Peyer's patch (tissue), 4 donors: ENCODE results near the gene ETV5. TPM values are rescaled to one million over a fixed set of nuclear protein-coding genes. Genes with fewer than 3 reads are reported as not detected.

Experiments
- DNase-seq, 3 donors: peaks; one replicate each; pipeline ENCODE4 v3.0.0-alpha.2; 2017 to 2019
- H3K27ac ChIP-seq, 4 donors: fragments of 200-600 bp; sonication (generic); one replicate each; pipeline ENCODE4 v1.5.1; 2016 to 2019
- H3K27me3 ChIP-seq, 2 donors: fragments of 200-600 bp; sonication (generic); one replicate each; pipeline ENCODE4 v1.5.1; 2019
- H3K36me3 ChIP-seq, 3 donors: fragments of 200-600 bp; sonication (generic); one replicate each; pipeline ENCODE4 v1.5.1; 2016 to 2019
- H3K4me1 ChIP-seq, 4 donors: fragments of 200-600 bp; sonication (generic); one replicate each; pipeline ENCODE4 v1.5.1; 2016 to 2019
- H3K4me3 ChIP-seq, 4 donors: fragments of 200-600 bp; sonication (generic); 1 replicate in 3 of 4; 2 replicates in 1 of 4; pipeline ENCODE4 v1.5.1; 2016 to 2019; ENCODE audit warnings: mild to moderate bottlenecking in 1 of 4
- H3K9me3 ChIP-seq, 4 donors: fragments of 200-600 bp; sonication (generic); one replicate each; pipeline ENCODE4 v1.5.1; 2016 to 2019; ENCODE audit warnings: mild to moderate bottlenecking in 1 of 4
- CTCF ChIP-seq, 6 experiments: fragments of 450-650 bp in 4 of 6; fragments of 200-600 bp in 2 of 6; sonication (generic) in 1 of 6; IDR thresholded peaks; one replicate each; pipeline ENCODE4 v1.5.1; 2017 to 2019; ENCODE audit warnings: antibody characterized with exemption in 6 of 6, mild to moderate bottlenecking in 3 of 6, moderate library complexity in 1 of 6
- POLR2A ChIP-seq, 2 donors: fragments of 450-650 bp; IDR thresholded peaks; one replicate each; pipeline ENCODE4 v1.5.1; 2017; ENCODE audit warnings: antibody characterized with exemption in 2 of 2, mild to moderate bottlenecking in 2 of 2, moderate library complexity in 2 of 2
- total RNA-seq, 4 donors: library from RNA; depleted of rRNA; stranded (reverse); fragments of >200 nt; gene quantifications; one replicate each; pipeline ENCODE4 v1.1.0, GENCODE V29; 2016

ETV5 gene
- total RNA-seq, 4 donors from 2014 or later = 4.1 to 5.3 (median 4.8) TPM

GRCh38 chr3:186107215-186108105, 1.4 kb downstream of the ETV5 start:
- Histone ChIP-seq H3K36me3 (no peaks in the 10 kb centered on the region), H3K9me3 (no peaks in the 10 kb centered on the region), H3K4me1 (peaks cover 0 to 20% (median 14%) of the 10 kb centered on the region in 4 donors), H3K4me3 (peak overlapping the region; percentile 48 to 70 (median 64)), H3K27me3 (no peaks in the 10 kb centered on the region), H3K27ac (peak overlapping the region in 1 of 4 donors; percentile 70)
- TF ChIP-seq POLR2A (IDR thresholded peaks at IDR 0.05) = no peak
- TF ChIP-seq CTCF (IDR thresholded peaks at IDR 0.05) = no peak
- peak; percentile 63 to 77 (median 67) for DNase-seq

GRCh38 chr3:186105543-186105942, 3.3 kb downstream of the ETV5 start:
- Histone ChIP-seq H3K4me3 (no peak overlapping the region), H3K27me3 (no peaks in the 10 kb centered on the region), H3K36me3 (no peaks in the 10 kb centered on the region), H3K4me1 (peaks cover 0 to 20% (median 12%) of the 10 kb centered on the region in 4 donors), H3K27ac (no peak overlapping the region), H3K9me3 (no peaks in the 10 kb centered on the region)
- TF ChIP-seq CTCF (IDR thresholded peaks at IDR 0.05) = no peak
- no peak for TF ChIP-seq POLR2A (IDR thresholded peaks at IDR 0.05)
- no peak for DNase-seq

GRCh38 chr3:186102687-186103086, 6.2 kb downstream of the ETV5 start:
- H3K27me3 ChIP-seq = no peaks in the 10 kb centered on the region
- H3K9me3 ChIP-seq = no peaks in the 10 kb centered on the region
- H3K4me1 ChIP-seq = peaks cover 0 to 13% (median 2%) of the 10 kb centered on the region in 4 donors
- no peaks in the 10 kb centered on the region for H3K36me3 ChIP-seq
- no peak overlapping the region for H3K4me3 ChIP-seq
- H3K27ac ChIP-seq = no peak overlapping the region
- no peak for DNase-seq
- TF ChIP-seq POLR2A (IDR thresholded peaks at IDR 0.05) (no peak), CTCF (IDR thresholded peaks at IDR 0.05) (no peak)

GRCh38 chr3:186100398-186100797, 8.5 kb downstream of the ETV5 start:
- Histone ChIP-seq H3K36me3 (no peaks in the 10 kb centered on the region), H3K27ac (no peak overlapping the region), H3K9me3 (no peaks in the 10 kb centered on the region), H3K4me1 (peaks cover 0 to 26% (median 2%) of the 10 kb centered on the region in 4 donors), H3K27me3 (no peaks in the 10 kb centered on the region), H3K4me3 (no peak overlapping the region)
- TF ChIP-seq POLR2A (IDR thresholded peaks at IDR 0.05) (no peak), CTCF (IDR thresholded peaks at IDR 0.05) (no peak)
- DNase-seq = no peak

GRCh38 chr3:186099178-186099577, 9.7 kb downstream of the ETV5 start:
- Histone ChIP-seq H3K36me3 (no peaks in the 10 kb centered on the region), H3K4me1 (peaks cover 0 to 26% (median 2%) of the 10 kb centered on the region in 4 donors), H3K27ac (no peak overlapping the region), H3K27me3 (no peaks in the 10 kb centered on the region), H3K4me3 (no peak overlapping the region), H3K9me3 (no peaks in the 10 kb centered on the region)
- no peak for TF ChIP-seq CTCF (IDR thresholded peaks at IDR 0.05)
- TF ChIP-seq POLR2A (IDR thresholded peaks at IDR 0.05) = no peak
- DNase-seq = no peak
